Suprapubic skin (tissue), 4 donors: Measurements from ENCODE around the gene CACNA1I. TPM values are rescaled to one million over a fixed set of nuclear protein-coding genes. Genes with fewer than 3 reads are reported as not detected.

Experiments used
- DNase-seq, 2 donors: peaks; one replicate each; pipeline ENCODE4 v3.0.0-alpha.2; 2019; ENCODE audit warnings: low spot score in 2 of 2
- H3K27ac ChIP-seq: fragments of 200-600 bp; sonication (generic); one replicate; pipeline ENCODE4 v1.5.1; 2019
- H3K27me3 ChIP-seq: fragments of 200-600 bp; sonication (generic); one replicate; pipeline ENCODE4 v1.5.1; 2019
- H3K36me3 ChIP-seq: fragments of 200-600 bp; sonication (generic); one replicate; pipeline ENCODE4 v1.5.1; 2019
- H3K4me1 ChIP-seq: fragments of 200-600 bp; sonication (generic); one replicate; pipeline ENCODE4 v1.5.1; 2019
- H3K4me3 ChIP-seq: fragments of 200-600 bp; sonication (generic); one replicate; pipeline ENCODE4 v1.5.1; 2019; ENCODE audit warnings: mild to moderate bottlenecking
- H3K9me3 ChIP-seq: fragments of 200-600 bp; sonication (generic); one replicate; pipeline ENCODE4 v1.5.1; 2019
- EP300 ChIP-seq: sonication (generic); formaldehyde crosslinking; IDR thresholded peaks from one replicate; pipeline ENCODE4 v1.6.1; 2017; ENCODE audit warnings: antibody characterized with exemption
- POLR2A ChIP-seq, 2 donors: fragments of 450-650 bp; IDR thresholded peaks; one replicate each; pipeline ENCODE4 v1.6.1; 2017; ENCODE audit warnings: antibody characterized with exemption in 2 of 2, mild to moderate bottlenecking in 2 of 2, moderate library complexity in 2 of 2
- POLR2AphosphoS5 ChIP-seq, 3 donors: sonication (generic); formaldehyde crosslinking; IDR thresholded peaks; one replicate each; pipeline ENCODE4 v1.6.1; 2017; ENCODE audit warnings: antibody characterized with exemption in 3 of 3
- WGBS: methylation state at CpG from one replicate; pipeline ENCODE4 v1.1.5; 2018; 5-methylcytosine and 5-hydroxymethylcytosine counted together
- total RNA-seq, 4 donors: library from RNA; depleted of rRNA; stranded (reverse); fragments of >200 nt; gene quantifications; one replicate each; pipeline ENCODE4 v1.1.0, GENCODE V29; 2016
- TF ChIP-seq, protein P1 (sequence below), 2 donors: fragments of 200-600 bp in 1 of 2; fragments of 450-650 bp in 1 of 2; sonication (generic) in 1 of 2; IDR thresholded peaks; one replicate each; pipeline ENCODE4 v1.5.1; 2016 to 2019; ENCODE audit warnings: antibody characterized with exemption in 2 of 2, mild to moderate bottlenecking in 1 of 2, moderate library complexity in 1 of 2

The CACNA1I gene
- total RNA-seq, 4 donors from 2014 or later, result 0.08 to 0.80 (median 0.17) TPM; not detected in 1

DNA sequence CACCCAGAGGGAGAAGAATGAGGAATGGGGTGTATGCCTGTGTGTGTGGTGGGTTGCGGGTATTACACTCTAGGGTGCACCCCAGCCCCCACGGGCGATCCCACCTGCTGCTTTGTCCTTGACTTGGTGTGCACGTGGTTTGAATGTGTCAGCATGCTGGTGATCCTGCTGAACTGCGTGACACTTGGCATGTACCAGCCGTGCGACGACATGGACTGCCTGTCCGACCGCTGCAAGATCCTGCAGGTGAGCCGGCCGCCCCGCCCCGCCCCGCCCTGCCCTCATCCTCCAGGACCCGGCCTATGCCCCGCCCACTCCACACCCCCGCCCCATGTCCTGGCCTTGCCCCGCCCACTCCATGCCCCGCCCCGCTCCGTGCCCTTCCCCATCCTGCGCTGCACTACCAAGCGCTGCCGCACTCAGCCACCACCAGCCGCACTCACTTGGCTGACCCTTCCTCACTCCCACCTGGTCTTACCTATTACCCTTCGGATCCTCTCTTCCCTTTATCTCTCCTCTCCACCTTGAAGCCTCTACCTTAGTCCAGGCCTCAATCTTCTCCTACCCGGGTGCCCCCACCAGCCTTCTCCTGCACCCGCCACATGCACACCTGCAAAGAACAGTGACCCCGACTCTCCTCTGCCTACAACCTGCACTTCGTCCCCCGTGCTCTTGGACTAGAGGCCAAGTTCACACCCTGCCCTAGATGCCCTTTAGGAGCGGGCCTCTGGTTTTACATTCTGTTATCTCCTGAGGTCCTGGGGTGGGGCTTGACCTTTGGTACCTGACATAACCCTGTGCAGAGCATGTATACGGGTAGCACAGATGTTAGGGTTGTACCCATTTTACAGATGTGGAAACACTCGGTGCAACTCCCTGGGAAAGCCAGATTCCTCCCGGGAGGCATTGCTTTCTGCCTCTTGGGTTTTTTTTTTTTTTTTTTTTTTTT, 27.7 kb downstream of the CACNA1I start:
- H3K9me3 ChIP-seq, result peaks cover 2% of the 10 kb centered on the region
- H3K4me3 ChIP-seq, result no peak overlapping the region
- 33% methylated on average over 17 of the region's 36 CpGs for WGBS
- no peak for DNase-seq
- H3K27ac ChIP-seq, result no peak overlapping the region
- TF ChIP-seq POLR2AphosphoS5 (IDR thresholded peaks at IDR 0.05) (no peak), POLR2A (IDR thresholded peaks at IDR 0.05) (no peak)
- TF ChIP-seq, protein P1, sequence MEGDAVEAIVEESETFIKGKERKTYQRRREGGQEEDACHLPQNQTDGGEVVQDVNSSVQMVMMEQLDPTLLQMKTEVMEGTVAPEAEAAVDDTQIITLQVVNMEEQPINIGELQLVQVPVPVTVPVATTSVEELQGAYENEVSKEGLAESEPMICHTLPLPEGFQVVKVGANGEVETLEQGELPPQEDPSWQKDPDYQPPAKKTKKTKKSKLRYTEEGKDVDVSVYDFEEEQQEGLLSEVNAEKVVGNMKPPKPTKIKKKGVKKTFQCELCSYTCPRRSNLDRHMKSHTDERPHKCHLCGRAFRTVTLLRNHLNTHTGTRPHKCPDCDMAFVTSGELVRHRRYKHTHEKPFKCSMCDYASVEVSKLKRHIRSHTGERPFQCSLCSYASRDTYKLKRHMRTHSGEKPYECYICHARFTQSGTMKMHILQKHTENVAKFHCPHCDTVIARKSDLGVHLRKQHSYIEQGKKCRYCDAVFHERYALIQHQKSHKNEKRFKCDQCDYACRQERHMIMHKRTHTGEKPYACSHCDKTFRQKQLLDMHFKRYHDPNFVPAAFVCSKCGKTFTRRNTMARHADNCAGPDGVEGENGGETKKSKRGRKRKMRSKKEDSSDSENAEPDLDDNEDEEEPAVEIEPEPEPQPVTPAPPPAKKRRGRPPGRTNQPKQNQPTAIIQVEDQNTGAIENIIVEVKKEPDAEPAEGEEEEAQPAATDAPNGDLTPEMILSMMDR (IDR thresholded peaks at IDR 0.05), result peak in 1 of 2 donors; percentile 26
- H3K4me1 ChIP-seq, result peaks cover 9% of the 10 kb centered on the region
- peaks cover 58% of the 10 kb centered on the region for H3K27me3 ChIP-seq
- no peaks in the 10 kb centered on the region for H3K36me3 ChIP-seq

DNA sequence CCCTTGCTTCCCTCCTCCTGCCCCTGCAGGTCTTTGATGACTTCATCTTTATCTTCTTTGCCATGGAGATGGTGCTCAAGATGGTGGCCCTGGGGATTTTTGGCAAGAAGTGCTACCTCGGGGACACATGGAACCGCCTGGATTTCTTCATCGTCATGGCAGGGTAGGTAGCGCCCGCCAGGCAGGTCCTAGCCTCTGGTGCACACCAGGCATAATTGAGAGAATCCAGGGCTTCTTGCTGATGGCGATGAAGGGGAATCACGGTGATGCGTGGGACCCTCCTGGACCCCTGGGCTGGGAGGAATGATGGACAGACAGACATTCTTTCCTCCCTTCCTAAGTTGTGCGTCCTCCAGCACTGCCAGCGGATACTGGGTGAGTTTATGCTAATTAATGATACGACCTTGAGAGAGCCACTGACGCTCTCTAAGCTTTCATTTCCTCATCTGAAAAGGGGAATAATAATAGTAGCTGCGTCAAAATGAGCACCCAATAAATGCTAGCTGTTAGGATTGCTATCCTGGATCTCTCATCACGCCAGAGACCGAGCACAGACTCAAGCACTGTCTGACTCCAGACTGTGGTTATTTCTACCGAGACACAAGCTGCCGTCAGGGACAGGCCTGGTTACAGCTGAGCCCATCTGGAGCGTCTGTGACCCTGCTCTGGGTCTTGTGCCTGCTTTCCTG, 30.1 kb downstream of the CACNA1I start:
- H3K4me3 ChIP-seq, result no peak overlapping the region
- no peaks in the 10 kb centered on the region for H3K36me3 ChIP-seq
- no peak for DNase-seq
- peaks cover 2% of the 10 kb centered on the region for H3K9me3 ChIP-seq
- peaks cover 43% of the 10 kb centered on the region for H3K27me3 ChIP-seq
- TF ChIP-seq, protein P1 (IDR thresholded peaks at IDR 0.05), result no peak
- no peak for TF ChIP-seq POLR2AphosphoS5 (IDR thresholded peaks at IDR 0.05)
- TF ChIP-seq EP300, result no peak
- no peak for TF ChIP-seq POLR2A (IDR thresholded peaks at IDR 0.05)
- no peak overlapping the region for H3K27ac ChIP-seq
- WGBS, result 82% methylated on average over 18 of the region's 18 CpGs
- peaks cover 9% of the 10 kb centered on the region for H3K4me1 ChIP-seq

DNA sequence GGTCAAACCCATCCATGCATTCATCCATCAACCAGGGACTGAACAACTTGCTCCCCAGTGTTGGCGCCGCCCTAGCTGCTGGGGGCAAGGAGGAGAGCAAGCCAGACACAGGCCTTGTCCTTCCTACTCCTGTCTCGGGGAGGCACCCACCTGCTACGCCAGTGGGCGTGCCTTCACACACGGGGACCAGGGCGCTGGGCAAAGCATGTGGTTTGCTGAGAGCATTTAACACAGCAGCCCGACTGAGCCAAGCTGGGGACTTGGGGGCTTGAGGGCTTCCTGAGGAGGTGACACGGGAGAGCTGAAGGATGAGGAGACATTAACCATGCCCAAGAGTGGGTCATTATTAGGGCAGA, 30.6 kb downstream of the CACNA1I start:
- DNase-seq, result no peak
- peaks cover 46% of the 10 kb centered on the region for H3K27me3 ChIP-seq
- peaks cover 2% of the 10 kb centered on the region for H3K9me3 ChIP-seq
- 41% methylated on average over 6 of the region's 9 CpGs for WGBS
- H3K27ac ChIP-seq, result no peak overlapping the region
- TF ChIP-seq, protein P1 (IDR thresholded peaks at IDR 0.05), result no peak
- no peak for TF ChIP-seq POLR2A (IDR thresholded peaks at IDR 0.05)
- TF ChIP-seq POLR2AphosphoS5 (IDR thresholded peaks at IDR 0.05), result no peak
- TF ChIP-seq EP300, result no peak
- peaks cover 9% of the 10 kb centered on the region for H3K4me1 ChIP-seq
- no peak overlapping the region for H3K4me3 ChIP-seq
- H3K36me3 ChIP-seq, result no peaks in the 10 kb centered on the region

DNA sequence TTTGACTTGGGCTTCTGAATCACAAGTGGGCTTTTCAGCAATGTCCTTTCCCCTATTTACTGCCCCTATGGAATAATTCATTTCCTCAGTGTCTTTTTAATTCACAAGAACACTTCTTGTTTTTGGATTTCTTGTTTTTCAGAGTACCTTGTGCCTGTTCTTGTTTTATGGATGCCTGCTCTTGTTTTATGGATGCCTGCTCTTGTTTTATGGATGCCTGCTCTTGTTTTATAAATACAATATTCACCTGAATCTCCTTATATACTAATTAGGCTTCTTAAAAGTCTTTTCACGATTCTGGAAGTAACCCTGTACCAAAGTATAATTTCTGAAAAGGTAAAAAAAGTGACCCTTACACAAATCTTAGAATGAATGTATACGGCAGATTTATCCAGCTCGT, 32.8 kb downstream of the CACNA1I start:
- TF ChIP-seq, protein P1 (IDR thresholded peaks at IDR 0.05), result no peak
- TF ChIP-seq EP300 (no peak), POLR2A (IDR thresholded peaks at IDR 0.05) (no peak), POLR2AphosphoS5 (IDR thresholded peaks at IDR 0.05) (no peak)
- Histone ChIP-seq H3K27me3 (peaks cover 28% of the 10 kb centered on the region), H3K9me3 (peaks cover 2% of the 10 kb centered on the region), H3K27ac (no peak overlapping the region), H3K4me3 (no peak overlapping the region), H3K36me3 (no peaks in the 10 kb centered on the region), H3K4me1 (peaks cover under 1% of the 10 kb centered on the region)
- DNase-seq, result no peak
- 81% methylated on average over 3 of the region's 3 CpGs for WGBS

DNA sequence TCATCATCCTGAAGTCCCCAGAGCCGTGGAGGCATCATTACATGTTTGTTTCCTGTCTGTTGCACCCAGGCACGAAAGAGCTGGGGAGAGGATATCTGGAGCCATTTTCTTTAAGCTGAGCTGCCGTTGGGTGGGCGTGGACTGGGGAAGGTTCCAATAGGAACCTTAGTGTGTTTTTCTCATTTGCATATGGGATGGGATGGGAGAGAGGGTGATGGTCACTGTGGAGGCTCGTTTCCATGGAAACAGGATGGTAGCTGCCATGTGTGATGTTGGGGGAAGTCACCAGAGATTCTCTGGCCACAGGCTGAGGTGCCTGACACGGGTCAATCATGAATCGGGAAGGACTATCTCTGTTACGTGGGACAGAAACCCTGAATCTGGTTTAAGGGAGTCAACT, 39.7 kb downstream of the CACNA1I start:
- DNase-seq, result no peak
- 70% methylated on average over 8 of the region's 8 CpGs for WGBS
- H3K27me3 ChIP-seq, result peaks cover 39% of the 10 kb centered on the region
- H3K4me1 ChIP-seq, result no peaks in the 10 kb centered on the region
- H3K4me3 ChIP-seq, result no peak overlapping the region
- H3K9me3 ChIP-seq, result no peaks in the 10 kb centered on the region
- no peak overlapping the region for H3K27ac ChIP-seq
- no peaks in the 10 kb centered on the region for H3K36me3 ChIP-seq
- TF ChIP-seq, protein P1 (IDR thresholded peaks at IDR 0.05), result no peak
- TF ChIP-seq POLR2AphosphoS5 (IDR thresholded peaks at IDR 0.05) (no peak), EP300 (no peak), POLR2A (IDR thresholded peaks at IDR 0.05) (no peak)
